ENCODE results near the gene DAPL1.

DNA sequence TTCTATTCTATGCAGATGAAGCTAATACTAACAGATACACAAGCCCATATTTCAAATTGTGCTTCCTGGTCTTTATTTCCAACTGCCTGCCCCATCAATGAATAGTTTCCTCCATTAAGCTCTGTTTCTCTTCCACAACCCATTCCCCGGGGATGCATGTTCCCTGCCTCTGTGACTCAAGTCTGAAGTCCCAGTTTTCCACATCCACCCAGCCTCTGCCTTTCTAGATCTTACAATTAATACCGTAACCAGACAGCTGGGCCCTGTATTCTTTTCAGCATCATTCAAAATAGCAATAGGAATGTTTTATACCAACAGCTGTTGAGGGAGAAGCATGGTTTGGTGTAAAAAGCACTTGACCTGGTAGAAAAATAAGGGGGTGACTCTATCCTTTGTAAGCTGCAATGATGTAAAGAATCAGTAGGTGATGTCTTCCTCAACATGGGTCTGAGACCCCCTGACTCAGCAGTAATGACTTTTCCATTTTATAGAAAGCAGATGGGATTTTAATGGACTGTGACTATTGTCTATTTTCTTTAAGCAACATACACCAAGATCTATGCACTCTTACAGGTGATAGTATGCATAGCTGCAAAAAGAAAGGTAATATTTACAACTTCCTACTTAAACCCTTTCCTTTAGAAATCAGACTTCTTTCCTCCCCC, 46.1 kb upstream of the DAPL1 start:
- TF ChIP-seq, protein P1, sequence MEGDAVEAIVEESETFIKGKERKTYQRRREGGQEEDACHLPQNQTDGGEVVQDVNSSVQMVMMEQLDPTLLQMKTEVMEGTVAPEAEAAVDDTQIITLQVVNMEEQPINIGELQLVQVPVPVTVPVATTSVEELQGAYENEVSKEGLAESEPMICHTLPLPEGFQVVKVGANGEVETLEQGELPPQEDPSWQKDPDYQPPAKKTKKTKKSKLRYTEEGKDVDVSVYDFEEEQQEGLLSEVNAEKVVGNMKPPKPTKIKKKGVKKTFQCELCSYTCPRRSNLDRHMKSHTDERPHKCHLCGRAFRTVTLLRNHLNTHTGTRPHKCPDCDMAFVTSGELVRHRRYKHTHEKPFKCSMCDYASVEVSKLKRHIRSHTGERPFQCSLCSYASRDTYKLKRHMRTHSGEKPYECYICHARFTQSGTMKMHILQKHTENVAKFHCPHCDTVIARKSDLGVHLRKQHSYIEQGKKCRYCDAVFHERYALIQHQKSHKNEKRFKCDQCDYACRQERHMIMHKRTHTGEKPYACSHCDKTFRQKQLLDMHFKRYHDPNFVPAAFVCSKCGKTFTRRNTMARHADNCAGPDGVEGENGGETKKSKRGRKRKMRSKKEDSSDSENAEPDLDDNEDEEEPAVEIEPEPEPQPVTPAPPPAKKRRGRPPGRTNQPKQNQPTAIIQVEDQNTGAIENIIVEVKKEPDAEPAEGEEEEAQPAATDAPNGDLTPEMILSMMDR (IDR thresholded peaks at IDR 0.05) = no peak
- TF ChIP-seq POLR2A (IDR thresholded peaks at IDR 0.05) = no peak

Measured in lower leg skin (tissue), 3 donors.